Measurements from ENCODE around the gene TRIM8.

TRIM8 gene

DNA sequence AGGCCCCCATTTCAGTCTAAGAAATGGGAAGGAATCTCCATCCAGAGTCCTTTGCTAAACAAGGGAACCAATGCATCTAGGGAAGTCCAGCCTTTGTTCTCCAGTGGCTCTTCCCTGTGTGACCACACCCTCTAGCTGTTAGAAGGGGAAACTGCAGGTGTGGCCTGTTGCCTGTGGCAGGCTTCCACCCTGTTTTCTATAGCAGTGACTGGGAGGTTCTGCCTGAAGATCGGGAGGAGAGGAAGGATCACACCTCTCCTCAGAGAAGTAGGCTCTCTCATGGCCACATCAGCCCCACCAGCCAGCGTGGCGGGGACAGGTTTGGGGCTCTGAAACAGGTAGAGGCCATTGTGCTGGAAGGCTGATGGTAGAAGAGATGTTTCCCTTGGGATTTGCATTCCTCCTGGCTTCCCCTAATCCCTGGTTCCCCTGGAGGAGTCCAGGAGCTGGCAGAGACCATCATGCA, 47.7 kb upstream of the TRIM8 start:
- no peaks in the 10 kb centered on the region for H3K36me3 ChIP-seq (ENCODE audit: insufficient read depth, low read length)
- H3F3A ChIP-seq (ENCODE audit: insufficient read depth, low read length): no peaks in the 10 kb centered on the region
- no peaks in the 10 kb centered on the region for H3K27me3 ChIP-seq (ENCODE audit: insufficient read depth, low read length)
- H3K9me3 ChIP-seq (ENCODE audit: low read length): no peaks in the 10 kb centered on the region
- no peak overlapping the region for H3K9ac ChIP-seq (ENCODE audit: low read length)
- H3K4me2 ChIP-seq (ENCODE audit: low read length): no peak overlapping the region
- no peaks in the 10 kb centered on the region for H3K79me2 ChIP-seq (ENCODE audit: insufficient read depth, low read length)
- no peaks in the 10 kb centered on the region for H4K20me1 ChIP-seq (ENCODE audit: insufficient read depth, low read length)
- no peaks in the 10 kb centered on the region for H3K4me1 ChIP-seq (ENCODE audit: insufficient read depth, low read length, severe bottlenecking)
- H3K9me2 ChIP-seq (ENCODE audit: low read depth, low read length): no peaks in the 10 kb centered on the region
- no peak overlapping the region for H3K27ac ChIP-seq (ENCODE audit: low read depth, low read length, poor library complexity, severe bottlenecking)
- no peak overlapping the region for H3K4me3 ChIP-seq (ENCODE audit: low read depth, low read length, poor library complexity, severe bottlenecking)
- TF ChIP-seq EZH2 (IDR thresholded peaks at IDR 0.05; ENCODE audit: borderline replicate concordance, low read length): no peak
- TF ChIP-seq, protein P1, sequence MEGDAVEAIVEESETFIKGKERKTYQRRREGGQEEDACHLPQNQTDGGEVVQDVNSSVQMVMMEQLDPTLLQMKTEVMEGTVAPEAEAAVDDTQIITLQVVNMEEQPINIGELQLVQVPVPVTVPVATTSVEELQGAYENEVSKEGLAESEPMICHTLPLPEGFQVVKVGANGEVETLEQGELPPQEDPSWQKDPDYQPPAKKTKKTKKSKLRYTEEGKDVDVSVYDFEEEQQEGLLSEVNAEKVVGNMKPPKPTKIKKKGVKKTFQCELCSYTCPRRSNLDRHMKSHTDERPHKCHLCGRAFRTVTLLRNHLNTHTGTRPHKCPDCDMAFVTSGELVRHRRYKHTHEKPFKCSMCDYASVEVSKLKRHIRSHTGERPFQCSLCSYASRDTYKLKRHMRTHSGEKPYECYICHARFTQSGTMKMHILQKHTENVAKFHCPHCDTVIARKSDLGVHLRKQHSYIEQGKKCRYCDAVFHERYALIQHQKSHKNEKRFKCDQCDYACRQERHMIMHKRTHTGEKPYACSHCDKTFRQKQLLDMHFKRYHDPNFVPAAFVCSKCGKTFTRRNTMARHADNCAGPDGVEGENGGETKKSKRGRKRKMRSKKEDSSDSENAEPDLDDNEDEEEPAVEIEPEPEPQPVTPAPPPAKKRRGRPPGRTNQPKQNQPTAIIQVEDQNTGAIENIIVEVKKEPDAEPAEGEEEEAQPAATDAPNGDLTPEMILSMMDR (IDR thresholded peaks at IDR 0.05; ENCODE audit: low read length): peak; percentile 57
- H2AFZ ChIP-seq (ENCODE audit: low read length): no peak overlapping the region

DNA sequence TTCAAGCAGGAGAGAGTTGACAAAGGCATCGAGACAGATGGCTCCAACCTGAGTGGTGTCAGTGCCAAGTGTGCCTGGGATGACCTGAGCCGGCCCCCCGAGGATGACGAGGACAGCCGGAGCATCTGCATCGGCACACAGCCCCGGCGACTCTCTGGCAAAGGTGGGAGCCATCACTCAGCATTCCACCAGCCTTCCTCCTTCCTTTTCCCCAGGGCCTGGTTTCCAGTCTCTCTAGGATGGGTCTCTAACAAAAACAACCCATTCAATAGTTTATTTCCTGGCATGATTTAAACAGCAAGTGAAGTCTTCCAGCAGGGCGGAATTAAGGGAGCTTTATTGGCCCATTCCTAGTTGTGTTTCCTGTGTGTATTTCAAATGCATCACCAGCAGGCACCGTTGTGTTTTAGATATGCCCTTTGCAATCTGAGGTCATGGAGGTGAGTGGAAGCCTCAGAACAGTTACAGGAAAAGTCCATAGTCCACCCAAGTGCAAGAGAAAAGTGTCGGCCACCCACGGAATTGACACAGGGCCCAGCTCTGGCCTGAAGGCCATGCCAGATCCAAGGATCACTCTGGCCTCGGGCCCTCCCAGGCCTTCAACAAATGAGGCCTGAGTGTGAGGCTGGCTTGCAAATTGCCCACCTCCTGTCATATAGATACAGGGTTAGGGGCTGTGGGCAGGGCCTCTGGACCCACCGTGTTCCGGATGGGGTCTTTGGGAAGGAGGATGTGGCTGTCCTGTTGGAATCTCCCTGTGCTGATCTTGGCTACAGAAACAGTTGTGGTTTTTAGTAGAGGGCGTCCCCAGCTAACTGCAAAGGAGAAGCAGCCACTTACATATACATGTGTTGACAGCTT, 46.9 kb upstream of the TRIM8 start:
- Histone ChIP-seq H3K4me3 (ENCODE audit: low read depth, low read length, poor library complexity, severe bottlenecking) (no peak overlapping the region), H3K9me2 (ENCODE audit: low read depth, low read length) (no peaks in the 10 kb centered on the region), H3K4me2 (ENCODE audit: low read length) (no peak overlapping the region), H3K9ac (ENCODE audit: low read length) (no peak overlapping the region), H3K27ac (ENCODE audit: low read depth, low read length, poor library complexity, severe bottlenecking) (no peak overlapping the region), H3K4me1 (ENCODE audit: insufficient read depth, low read length, severe bottlenecking) (no peaks in the 10 kb centered on the region), H3K79me2 (ENCODE audit: insufficient read depth, low read length) (no peaks in the 10 kb centered on the region), H4K20me1 (ENCODE audit: insufficient read depth, low read length) (no peaks in the 10 kb centered on the region), H3K27me3 (ENCODE audit: insufficient read depth, low read length) (no peaks in the 10 kb centered on the region), H3F3A (ENCODE audit: insufficient read depth, low read length) (no peaks in the 10 kb centered on the region), H3K9me3 (ENCODE audit: low read length) (no peaks in the 10 kb centered on the region), H2AFZ (ENCODE audit: low read length) (no peak overlapping the region), H3K36me3 (ENCODE audit: insufficient read depth, low read length) (no peaks in the 10 kb centered on the region)
- no peak for TF ChIP-seq EZH2 (IDR thresholded peaks at IDR 0.05; ENCODE audit: borderline replicate concordance, low read length)
- TF ChIP-seq, protein P1 (IDR thresholded peaks at IDR 0.05; ENCODE audit: low read length): no peak

- H2AFZ ChIP-seq (ENCODE audit: low read length): no peak overlapping the region
- no peaks in the 10 kb centered on the region for H3K79me2 ChIP-seq (ENCODE audit: insufficient read depth, low read length)
- H3K27ac ChIP-seq (ENCODE audit: low read depth, low read length, poor library complexity, severe bottlenecking): no peak overlapping the region
- no peak overlapping the region for H3K4me3 ChIP-seq (ENCODE audit: low read depth, low read length, poor library complexity, severe bottlenecking)
- H3K9me3 ChIP-seq (ENCODE audit: low read length): no peaks in the 10 kb centered on the region
- H3K4me1 ChIP-seq (ENCODE audit: insufficient read depth, low read length, severe bottlenecking): no peaks in the 10 kb centered on the region
- no peak overlapping the region for H3K4me2 ChIP-seq (ENCODE audit: low read length)
- no peaks in the 10 kb centered on the region for H3K27me3 ChIP-seq (ENCODE audit: insufficient read depth, low read length)
- TF ChIP-seq, protein P1 (IDR thresholded peaks at IDR 0.05; ENCODE audit: low read length): no peak
- no peak for TF ChIP-seq EZH2 (IDR thresholded peaks at IDR 0.05; ENCODE audit: borderline replicate concordance, low read length)
- H3K9ac ChIP-seq (ENCODE audit: low read length): no peak overlapping the region
- H4K20me1 ChIP-seq (ENCODE audit: insufficient read depth, low read length): no peaks in the 10 kb centered on the region
- H3K36me3 ChIP-seq (ENCODE audit: insufficient read depth, low read length): no peaks in the 10 kb centered on the region
- no peaks in the 10 kb centered on the region for H3F3A ChIP-seq (ENCODE audit: insufficient read depth, low read length)
- H3K9me2 ChIP-seq (ENCODE audit: low read depth, low read length): no peaks in the 10 kb centered on the region
Measured at GRCh38 chr10:102598243-102598642, 46.0 kb upstream of the TRIM8 start.
